Measurements from ENCODE around the gene RNF187.

GRCh38 chr1:228471154-228471761, 15.9 kb upstream of the RNF187 start:
- TF ChIP-seq EP300 (IDR thresholded peaks at IDR 0.05): no peak
- TF ChIP-seq POLR2A (IDR thresholded peaks at IDR 0.05): no peak

All from stomach (tissue), 4 donors.